ENCODE results near the gene OR6B1. TPM values are rescaled to one million over a fixed set of nuclear protein-coding genes. Genes with fewer than 3 reads are reported as not detected.

Gene OR6B1
- polyA plus RNA-seq, 1 donor from 2014 or later: not detected

DNA sequence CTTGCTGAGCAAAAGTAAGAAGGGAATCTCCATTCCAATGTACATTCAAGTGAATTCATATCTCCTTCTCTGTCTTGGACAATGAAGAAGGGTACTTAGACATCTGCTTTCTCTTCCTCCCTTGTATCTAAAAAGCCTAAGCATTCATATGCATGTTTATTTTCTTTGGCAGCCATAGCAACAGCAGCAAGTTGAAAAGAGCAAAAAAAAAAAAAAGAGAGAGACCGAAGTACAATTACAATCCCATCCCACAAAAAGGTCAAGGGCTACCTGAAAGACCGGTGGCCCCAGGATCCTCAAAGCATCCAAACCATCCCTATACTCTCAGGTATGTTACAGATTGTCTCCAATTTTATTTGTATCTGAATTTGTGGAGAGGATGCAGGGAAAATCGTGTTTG, 41.3 kb upstream of the OR6B1 start:
- TF ChIP-seq TAF1 (IDR thresholded peaks at IDR 0.05; ENCODE audit: low read depth) (no peak), EZH2 (IDR thresholded peaks at IDR 0.05; ENCODE audit: borderline replicate concordance, insufficient read depth, low read length, poor library complexity, severe bottlenecking) (no peak), RAD21 (conservative IDR thresholded peaks at IDR 0.05) (no peak), SMC3 (conservative IDR thresholded peaks at IDR 0.05; ENCODE audit: poor library complexity) (no peak), EP300 (conservative IDR thresholded peaks at IDR 0.05; ENCODE audit: poor library complexity, severe bottlenecking) (no peak), POLR2AphosphoS5 (IDR thresholded peaks at IDR 0.05) (no peak), REST (IDR thresholded peaks at IDR 0.05; ENCODE audit: borderline replicate concordance) (no peak), MXI1 (conservative IDR thresholded peaks at IDR 0.05; ENCODE audit: poor library complexity, severe bottlenecking) (no peak)
- TF ChIP-seq, protein P1, sequence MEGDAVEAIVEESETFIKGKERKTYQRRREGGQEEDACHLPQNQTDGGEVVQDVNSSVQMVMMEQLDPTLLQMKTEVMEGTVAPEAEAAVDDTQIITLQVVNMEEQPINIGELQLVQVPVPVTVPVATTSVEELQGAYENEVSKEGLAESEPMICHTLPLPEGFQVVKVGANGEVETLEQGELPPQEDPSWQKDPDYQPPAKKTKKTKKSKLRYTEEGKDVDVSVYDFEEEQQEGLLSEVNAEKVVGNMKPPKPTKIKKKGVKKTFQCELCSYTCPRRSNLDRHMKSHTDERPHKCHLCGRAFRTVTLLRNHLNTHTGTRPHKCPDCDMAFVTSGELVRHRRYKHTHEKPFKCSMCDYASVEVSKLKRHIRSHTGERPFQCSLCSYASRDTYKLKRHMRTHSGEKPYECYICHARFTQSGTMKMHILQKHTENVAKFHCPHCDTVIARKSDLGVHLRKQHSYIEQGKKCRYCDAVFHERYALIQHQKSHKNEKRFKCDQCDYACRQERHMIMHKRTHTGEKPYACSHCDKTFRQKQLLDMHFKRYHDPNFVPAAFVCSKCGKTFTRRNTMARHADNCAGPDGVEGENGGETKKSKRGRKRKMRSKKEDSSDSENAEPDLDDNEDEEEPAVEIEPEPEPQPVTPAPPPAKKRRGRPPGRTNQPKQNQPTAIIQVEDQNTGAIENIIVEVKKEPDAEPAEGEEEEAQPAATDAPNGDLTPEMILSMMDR (IDR thresholded peaks at IDR 0.05; ENCODE audit: poor library complexity, severe bottlenecking): no peak
- Histone ChIP-seq H3F3A (ENCODE audit: insufficient read depth, low read length, poor library complexity, severe bottlenecking) (no peaks in the 10 kb centered on the region), H4K20me1 (ENCODE audit: insufficient read depth) (no peaks in the 10 kb centered on the region), H3K79me2 (replicated peaks; ENCODE audit: insufficient read depth, low read length) (no peaks in the 10 kb centered on the region), H3K27me3 (ENCODE audit: insufficient read depth, low read depth, low read length) (no peaks in the 10 kb centered on the region), H3K27ac (ENCODE audit: low read length) (no peak overlapping the region), H3K9me2 (ENCODE audit: insufficient read depth, low read length) (no peaks in the 10 kb centered on the region), H3K4me3 (ENCODE audit: low read length) (no peak overlapping the region), H3K9ac (ENCODE audit: low read length) (no peak overlapping the region), H2AFZ (ENCODE audit: low read depth, low read length) (no peak overlapping the region), H3K36me3 (ENCODE audit: insufficient read depth, low read length) (no peaks in the 10 kb centered on the region), H3K9me3 (ENCODE audit: low read length) (no peaks in the 10 kb centered on the region), H3K4me2 (ENCODE audit: low read length) (no peak overlapping the region)

DNA sequence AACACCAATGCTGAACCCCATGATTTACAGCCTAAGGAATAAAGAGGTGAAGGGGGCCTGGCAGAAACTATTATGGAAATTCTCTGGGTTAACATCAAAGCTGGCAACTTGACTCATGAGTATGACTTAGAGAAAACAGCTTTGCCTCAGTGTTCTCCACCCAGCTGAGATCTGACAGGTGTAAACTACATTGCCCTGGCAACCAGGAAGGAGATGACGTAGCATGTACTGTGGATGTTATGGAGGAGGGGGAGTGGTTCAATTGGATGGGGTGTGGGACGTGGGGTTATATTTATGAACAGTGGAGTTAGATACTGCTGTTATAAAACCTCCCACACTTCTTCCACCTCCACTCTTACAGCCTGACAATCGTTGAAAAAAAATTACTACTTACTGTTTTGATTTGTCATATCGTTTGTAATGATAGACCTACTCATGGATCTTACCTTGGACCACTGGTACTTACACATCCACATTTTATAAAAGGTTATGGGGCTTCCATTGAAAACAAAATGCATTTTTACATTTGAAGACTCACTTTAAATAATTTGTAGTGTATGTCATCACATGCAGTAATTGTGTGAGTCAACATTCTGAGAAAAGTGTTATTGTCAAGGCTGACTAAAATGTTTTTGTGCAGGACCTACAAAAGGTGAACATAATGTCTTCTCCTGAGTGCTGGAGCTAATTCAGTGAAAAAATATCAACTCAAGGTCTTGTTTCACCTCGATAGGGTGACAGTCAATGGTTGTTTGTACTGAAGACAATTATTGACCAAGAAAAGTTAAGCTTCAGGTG, 39.1 kb upstream of the OR6B1 start:
- H3K4me2 ChIP-seq (ENCODE audit: low read length): no peak overlapping the region
- no peak overlapping the region for H2AFZ ChIP-seq (ENCODE audit: low read depth, low read length)
- no peaks in the 10 kb centered on the region for H3K9me3 ChIP-seq (ENCODE audit: low read length)
- no peak overlapping the region for H3K9ac ChIP-seq (ENCODE audit: low read length)
- TF ChIP-seq TAF1 (IDR thresholded peaks at IDR 0.05; ENCODE audit: low read depth): no peak
- TF ChIP-seq, protein P1 (IDR thresholded peaks at IDR 0.05; ENCODE audit: poor library complexity, severe bottlenecking): no peak
- TF ChIP-seq REST (IDR thresholded peaks at IDR 0.05; ENCODE audit: borderline replicate concordance): no peak
- TF ChIP-seq MXI1 (conservative IDR thresholded peaks at IDR 0.05; ENCODE audit: poor library complexity, severe bottlenecking): no peak
- TF ChIP-seq EZH2 (IDR thresholded peaks at IDR 0.05; ENCODE audit: borderline replicate concordance, insufficient read depth, low read length, poor library complexity, severe bottlenecking): no peak
- TF ChIP-seq EP300 (conservative IDR thresholded peaks at IDR 0.05; ENCODE audit: poor library complexity, severe bottlenecking): no peak
- no peak for TF ChIP-seq RAD21 (conservative IDR thresholded peaks at IDR 0.05)
- no peak for TF ChIP-seq SMC3 (conservative IDR thresholded peaks at IDR 0.05; ENCODE audit: poor library complexity)
- no peak overlapping the region for H3K4me3 ChIP-seq (ENCODE audit: low read length)
- H3K79me2 ChIP-seq (replicated peaks; ENCODE audit: insufficient read depth, low read length): no peaks in the 10 kb centered on the region
- H3K27me3 ChIP-seq (ENCODE audit: insufficient read depth, low read depth, low read length): no peaks in the 10 kb centered on the region
- H3F3A ChIP-seq (ENCODE audit: insufficient read depth, low read length, poor library complexity, severe bottlenecking): no peaks in the 10 kb centered on the region
- H3K9me2 ChIP-seq (ENCODE audit: insufficient read depth, low read length): no peaks in the 10 kb centered on the region
- H3K36me3 ChIP-seq (ENCODE audit: insufficient read depth, low read length): no peaks in the 10 kb centered on the region
- H3K27ac ChIP-seq (ENCODE audit: low read length): no peak overlapping the region
- H4K20me1 ChIP-seq (ENCODE audit: insufficient read depth): no peaks in the 10 kb centered on the region

Data from neural cell (in vitro differentiated cells).